Measurements from ENCODE around the gene COL20A1. TPM values are rescaled to one million over a fixed set of nuclear protein-coding genes. Genes with fewer than 3 reads are reported as not detected.

Gene COL20A1
- total RNA-seq, 1 donor from 2014 or later = not detected

DNA sequence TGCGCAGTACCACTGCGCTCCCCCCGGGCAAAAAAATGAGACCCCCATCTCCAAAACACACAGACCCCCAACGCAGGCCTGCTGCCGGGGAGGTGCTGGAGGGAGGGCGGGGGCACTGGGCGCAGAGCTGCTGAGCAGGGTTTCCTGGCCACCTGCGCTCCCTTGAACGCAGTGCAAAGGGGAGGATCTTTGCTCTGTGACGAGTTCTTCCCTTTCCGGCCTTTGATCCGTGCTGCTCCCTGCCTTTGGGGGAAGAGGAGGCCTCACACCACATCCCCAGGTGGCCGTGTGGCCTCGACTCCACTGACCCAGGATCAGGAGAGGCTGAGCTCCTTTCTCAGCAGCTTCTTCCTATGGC is 8.9 kb upstream of the COL20A1 start:
- Mint-ChIP-seq H3K27me3 (ENCODE audit: unreplicated experiment) (peaks cover 2% of the 10 kb centered on the region), H3K27ac (ENCODE audit: unreplicated experiment) (no peak overlapping the region), H3K36me3 (ENCODE audit: low read depth, unreplicated experiment) (peaks cover 10% of the 10 kb centered on the region)

DNA sequence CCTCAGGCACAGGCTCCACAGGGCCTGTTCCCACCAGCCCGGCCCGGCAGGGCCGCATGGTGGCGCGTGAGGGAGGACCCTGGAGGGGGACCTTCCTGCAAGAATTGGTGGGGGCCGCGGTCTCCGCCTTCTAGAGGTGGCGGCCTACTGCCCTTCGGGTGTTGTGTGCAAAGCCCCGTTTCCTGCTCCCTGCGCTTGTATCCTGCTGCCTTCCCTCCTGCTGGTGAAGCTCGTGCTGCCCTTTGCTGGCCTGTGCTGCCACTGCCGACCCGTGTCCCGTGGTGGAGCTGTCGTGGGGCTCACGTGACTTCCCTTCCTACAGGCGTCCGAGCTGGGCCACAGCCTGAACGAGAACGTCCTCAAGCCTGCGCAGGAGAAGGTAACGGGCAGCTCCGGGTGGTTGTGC is 8.4 kb upstream of the COL20A1 start:
- DNase-seq (ENCODE audit: low spot score) = no peak
- H3K4me3 Mint-ChIP-seq (ENCODE audit: unreplicated experiment) = no peak overlapping the region
- no peaks in the 10 kb centered on the region for H3K9me3 Mint-ChIP-seq (ENCODE audit: unreplicated experiment)
- H3K4me1 Mint-ChIP-seq (ENCODE audit: unreplicated experiment) = no peaks in the 10 kb centered on the region
- no peak overlapping the region for H3K27ac Mint-ChIP-seq (ENCODE audit: unreplicated experiment)
- peaks cover 10% of the 10 kb centered on the region for H3K36me3 Mint-ChIP-seq (ENCODE audit: low read depth, unreplicated experiment)
- peaks cover 2% of the 10 kb centered on the region for H3K27me3 Mint-ChIP-seq (ENCODE audit: unreplicated experiment)
- TF ChIP-seq, protein P1, sequence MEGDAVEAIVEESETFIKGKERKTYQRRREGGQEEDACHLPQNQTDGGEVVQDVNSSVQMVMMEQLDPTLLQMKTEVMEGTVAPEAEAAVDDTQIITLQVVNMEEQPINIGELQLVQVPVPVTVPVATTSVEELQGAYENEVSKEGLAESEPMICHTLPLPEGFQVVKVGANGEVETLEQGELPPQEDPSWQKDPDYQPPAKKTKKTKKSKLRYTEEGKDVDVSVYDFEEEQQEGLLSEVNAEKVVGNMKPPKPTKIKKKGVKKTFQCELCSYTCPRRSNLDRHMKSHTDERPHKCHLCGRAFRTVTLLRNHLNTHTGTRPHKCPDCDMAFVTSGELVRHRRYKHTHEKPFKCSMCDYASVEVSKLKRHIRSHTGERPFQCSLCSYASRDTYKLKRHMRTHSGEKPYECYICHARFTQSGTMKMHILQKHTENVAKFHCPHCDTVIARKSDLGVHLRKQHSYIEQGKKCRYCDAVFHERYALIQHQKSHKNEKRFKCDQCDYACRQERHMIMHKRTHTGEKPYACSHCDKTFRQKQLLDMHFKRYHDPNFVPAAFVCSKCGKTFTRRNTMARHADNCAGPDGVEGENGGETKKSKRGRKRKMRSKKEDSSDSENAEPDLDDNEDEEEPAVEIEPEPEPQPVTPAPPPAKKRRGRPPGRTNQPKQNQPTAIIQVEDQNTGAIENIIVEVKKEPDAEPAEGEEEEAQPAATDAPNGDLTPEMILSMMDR (IDR thresholded peaks at IDR 0.05; ENCODE audit: unreplicated experiment) = no peak

More for the DNA sequence above, 8.9 kb upstream of the COL20A1 start:
- TF ChIP-seq, protein P1 (IDR thresholded peaks at IDR 0.05; ENCODE audit: unreplicated experiment) = no peak
- H3K4me3 Mint-ChIP-seq (ENCODE audit: unreplicated experiment) = no peak overlapping the region
- no peaks in the 10 kb centered on the region for H3K9me3 Mint-ChIP-seq (ENCODE audit: unreplicated experiment)
- no peak for DNase-seq (ENCODE audit: low spot score)
- H3K4me1 Mint-ChIP-seq (ENCODE audit: unreplicated experiment) = no peaks in the 10 kb centered on the region

DNA sequence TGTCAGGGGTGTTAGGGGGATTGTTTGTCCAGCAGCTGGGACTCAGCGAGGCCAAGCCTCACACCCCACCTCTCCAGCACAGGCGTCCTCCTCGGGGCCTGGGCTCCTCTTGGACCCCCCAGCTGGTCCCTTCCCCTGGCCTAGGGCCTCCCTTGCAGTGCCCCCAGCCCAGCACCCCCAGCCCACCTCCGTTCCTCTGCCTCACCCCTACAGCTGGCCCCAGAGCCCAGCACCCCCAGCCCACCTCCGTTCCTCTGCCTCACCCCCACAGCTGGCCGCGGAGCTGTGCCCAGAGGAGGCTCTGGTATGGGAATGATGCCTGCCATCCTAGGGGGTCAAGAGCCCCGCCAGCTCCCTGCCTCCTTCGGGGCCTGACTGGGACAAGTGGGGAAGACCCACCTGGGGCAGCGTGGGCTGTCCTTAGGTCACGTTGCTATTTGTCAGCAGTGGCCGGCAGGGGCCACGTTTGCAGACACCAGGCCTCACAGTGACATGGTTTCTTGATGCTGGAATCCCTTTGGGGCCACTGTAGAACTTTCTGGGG is 7.9 kb upstream of the COL20A1 start:
- Mint-ChIP-seq H3K9me3 (ENCODE audit: unreplicated experiment) (no peaks in the 10 kb centered on the region), H3K4me3 (ENCODE audit: unreplicated experiment) (no peak overlapping the region), H3K36me3 (ENCODE audit: low read depth, unreplicated experiment) (peaks cover 10% of the 10 kb centered on the region), H3K27ac (ENCODE audit: unreplicated experiment) (no peak overlapping the region), H3K27me3 (ENCODE audit: unreplicated experiment) (peaks cover 2% of the 10 kb centered on the region), H3K4me1 (ENCODE audit: unreplicated experiment) (no peaks in the 10 kb centered on the region)
- TF ChIP-seq, protein P1 (IDR thresholded peaks at IDR 0.05; ENCODE audit: unreplicated experiment) = no peak
- no peak for DNase-seq (ENCODE audit: low spot score)

DNA sequence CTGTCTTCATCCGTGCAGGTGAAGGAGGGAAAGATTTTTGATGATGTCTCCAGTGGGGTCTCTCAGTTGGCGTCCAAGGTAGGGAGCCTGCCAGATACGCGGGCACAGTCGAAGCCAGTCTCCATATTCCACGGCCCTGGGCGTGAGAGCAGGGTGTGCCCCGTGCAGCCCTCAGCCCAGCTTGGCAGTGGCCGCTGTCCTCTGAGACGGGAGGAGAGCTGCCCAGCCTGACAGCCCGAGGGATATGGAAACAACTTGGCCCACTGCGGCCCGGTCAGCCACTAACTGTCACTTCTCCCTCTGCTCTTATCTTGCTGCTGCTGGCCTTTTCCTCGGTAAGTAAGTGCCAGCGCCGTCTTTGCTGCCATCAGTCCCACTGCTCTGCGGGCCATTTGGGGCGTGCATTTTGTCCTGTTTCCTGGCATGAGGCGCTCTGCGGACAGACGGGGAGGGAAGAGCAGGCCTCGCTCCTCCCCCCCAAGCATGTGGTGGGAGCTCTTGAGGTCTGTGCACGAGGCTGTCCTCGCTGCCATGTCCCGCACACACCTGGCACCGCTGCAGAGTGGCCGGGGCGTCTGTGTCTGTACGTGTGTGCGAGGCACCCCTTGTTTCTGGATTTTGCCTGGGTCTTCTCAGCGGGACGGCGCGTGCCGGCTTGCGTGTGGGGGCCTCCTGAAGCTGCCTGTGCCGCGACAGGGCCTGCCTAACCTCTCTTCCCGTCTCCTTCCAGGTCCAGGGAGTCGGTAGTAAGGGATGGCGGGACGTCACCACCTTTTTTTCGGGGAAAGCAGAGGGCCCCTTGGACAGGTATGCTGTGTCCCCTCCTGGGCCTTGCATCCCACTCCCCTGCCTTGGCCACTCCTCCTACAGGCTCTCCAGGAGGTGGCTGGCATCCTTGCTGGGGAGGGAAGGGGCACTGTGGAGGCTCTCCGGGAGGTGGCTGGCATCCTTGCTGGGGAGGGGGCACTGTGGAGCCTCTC is 7.1 kb upstream of the COL20A1 start:
- Mint-ChIP-seq H3K9me3 (ENCODE audit: unreplicated experiment) (no peaks in the 10 kb centered on the region), H3K4me1 (ENCODE audit: unreplicated experiment) (no peaks in the 10 kb centered on the region), H3K27me3 (ENCODE audit: unreplicated experiment) (peaks cover 2% of the 10 kb centered on the region), H3K27ac (ENCODE audit: unreplicated experiment) (no peak overlapping the region), H3K36me3 (ENCODE audit: low read depth, unreplicated experiment) (peaks cover 6% of the 10 kb centered on the region), H3K4me3 (ENCODE audit: unreplicated experiment) (no peak overlapping the region)
- DNase-seq (ENCODE audit: low spot score) = no peak
- TF ChIP-seq, protein P1 (IDR thresholded peaks at IDR 0.05; ENCODE audit: unreplicated experiment) = no peak
